PC-9 (cell line): ENCODE data around the gene NUP205. TPM values are rescaled to one million over a fixed set of nuclear protein-coding genes. Genes with fewer than 3 reads are reported as not detected.

ENCODE experiments used
- BruUV-seq: library from RNA; stranded (reverse); fragments of 400-500 nt; replicated peaks from 2 replicates; lab custom pipeline; 2021; lab: Mats Ljungman, UMichigan
- CTCF ChIA-PET: fragments of 300-600 bp; sonication (Branson Sonifier 250); formaldehyde crosslinking; loops from one replicate; lab custom pipeline; 2022; ENCODE audit warnings: antibody characterized with exemption; lab: Charles Lee
- POLR2A ChIA-PET: fragments of 300-600 bp; sonication (Branson Sonifier 250); formaldehyde crosslinking; loops from one replicate; lab custom pipeline; 2022; ENCODE audit warnings: antibody characterized with exemption; ENCODE audit not compliant: unreplicated experiment; lab: Charles Lee
- DNase-seq, 2 experiments: peaks; one replicate each; pipeline versions ENCODE4 v3.0.0 to v3.0.0-alpha.2; 2015 to 2022; ENCODE audit warnings: mixed read lengths in 1 of 2
- H2AFZ ChIP-seq: fragments of 200-600 bp; sonication (generic); 2 replicates; pipeline ENCODE4 v1.8.1; 2017; ENCODE audit warnings: antibody characterized with exemption
- H3F3A ChIP-seq: fragments of 200-600 bp; sonication (generic); 2 replicates; pipeline ENCODE4 v1.8.1; 2017; ENCODE audit warnings: antibody characterized with exemption, mild to moderate bottlenecking, low read depth; ENCODE audit not compliant: insufficient read depth
- H3K27ac ChIP-seq: fragments of 200-600 bp; sonication (generic); 2 replicates; pipeline ENCODE4 v1.6.1; 2016; ENCODE audit warnings: mixed run types
- H3K27me3 ChIP-seq: fragments of 200-600 bp; sonication (generic); 2 replicates; pipeline ENCODE4 v1.6.1; 2016; ENCODE audit warnings: low read depth, mixed run types; ENCODE audit not compliant: insufficient read depth
- H3K36me3 ChIP-seq: fragments of 200-600 bp; sonication (generic); 2 replicates; pipeline ENCODE4 v1.6.1; 2016; ENCODE audit warnings: low read depth, mixed run types
- H3K4me1 ChIP-seq: fragments of 200-600 bp; sonication (generic); replicated peaks from 2 replicates; pipeline ENCODE4 v1.6.1; 2016; ENCODE audit warnings: mixed run types; ENCODE audit not compliant: insufficient read depth
- H3K4me2 ChIP-seq: fragments of 200-600 bp; sonication (generic); 2 replicates; pipeline ENCODE4 v1.6.1; 2017; ENCODE audit warnings: mixed run types
- H3K4me3 ChIP-seq: fragments of 200-600 bp; sonication (generic); 2 replicates; pipeline ENCODE4 v1.6.1; 2016; ENCODE audit warnings: mixed run types
- H3K79me2 ChIP-seq: fragments of 200-600 bp; sonication (generic); 2 replicates; pipeline ENCODE4 v1.6.1; 2017; ENCODE audit warnings: low read depth, mixed run types
- H3K9me2 ChIP-seq: fragments of 200-600 bp; sonication (generic); 2 replicates; pipeline ENCODE4 v1.8.1; 2017; ENCODE audit warnings: mild to moderate bottlenecking; ENCODE audit not compliant: insufficient read depth
- H3K9me3 ChIP-seq: fragments of 200-600 bp; sonication (generic); 2 replicates; pipeline ENCODE4 v1.8.1; 2016; ENCODE audit warnings: low read depth; ENCODE audit not compliant: insufficient read depth
- H4K20me1 ChIP-seq: fragments of 200-600 bp; sonication (generic); 2 replicates; pipeline ENCODE4 v1.8.1; 2017; ENCODE audit not compliant: insufficient read depth
- EZH2 ChIP-seq: fragments of 200-600 bp; sonication (generic); IDR thresholded peaks from 2 replicates; pipeline ENCODE4 v1.8.0; 2017; ENCODE audit warnings: antibody characterized with exemption, low read depth
- intact Hi-C: fragments of 100-400 bp; cut with micrococcal nuclease; formaldehyde crosslinking; loops from one replicate; pipeline ENCODE4 v1.10.0; 2022; ENCODE audit not compliant: unreplicated experiment
- total RNA-seq: library from RNA; stranded (reverse); gene quantifications from 2 replicates; pipeline ENCODE4 v1.2.3, GENCODE V29; 2021
- TF ChIP-seq, protein P1 (sequence below): fragments of 200-600 bp; sonication (generic); conservative IDR thresholded peaks from 2 replicates; pipeline ENCODE4 v1.6.1; 2017; ENCODE audit warnings: mixed run types, antibody characterized with exemption, mild to moderate bottlenecking, moderate library complexity

The NUP205 gene
- total RNA-seq, 1 experiment from 2014 or later = 108 TPM

DNA sequence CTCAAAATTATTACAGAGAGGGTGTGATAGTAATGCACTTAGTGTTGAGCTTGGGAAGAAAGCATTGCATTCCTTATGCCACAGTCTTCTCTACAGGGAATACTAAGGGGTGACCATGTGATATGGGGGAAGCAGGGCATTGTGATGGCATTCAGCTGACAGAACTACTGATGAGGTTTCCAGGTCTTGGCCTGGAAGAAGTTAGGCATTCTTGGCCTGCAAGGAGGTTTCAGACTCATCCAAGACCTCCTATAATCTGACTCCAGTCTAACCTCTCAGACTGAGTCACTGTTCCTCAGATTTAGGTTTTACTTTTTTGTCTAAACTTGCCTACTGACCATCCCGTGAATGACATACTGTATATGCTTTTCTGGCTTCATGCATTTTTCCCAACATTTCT, 112.5 kb downstream of the NUP205 start:
- Histone ChIP-seq H3K4me1 (0 out of 2 replicates have a peak, but pooled peaks cover 6% of the 10 kb centered on the region), H3K9me3 (no peaks in the 10 kb centered on the region), H3K27ac (peak overlapping the region; percentile 10; the same call in 1 of the 2 replicates), H4K20me1 (peaks cover 10% of the 10 kb centered on the region; the same call in 1 of the 2 replicates), H3K79me2 (peaks cover 89% of the 10 kb centered on the region), H3K4me2 (no peak overlapping the region), H3K36me3 (peaks cover 13% of the 10 kb centered on the region), H2AFZ (no peak overlapping the region), H3K4me3 (no peak overlapping the region), H3K9me2 (no peaks in the 10 kb centered on the region), H3F3A (no peaks in the 10 kb centered on the region; the same call in 1 of the 2 replicates), H3K27me3 (no peaks in the 10 kb centered on the region)
- ChIA-PET CTCF (no interaction called here), POLR2A (no interaction called here)
- intact Hi-C loops = loop anchor here (5.0 to 10.0 kb wide), 2 partner anchors 207 to 725 kb away; no protein-coding TSS in a partner anchor
- TF ChIP-seq EZH2 = no peak
- TF ChIP-seq, protein P1, sequence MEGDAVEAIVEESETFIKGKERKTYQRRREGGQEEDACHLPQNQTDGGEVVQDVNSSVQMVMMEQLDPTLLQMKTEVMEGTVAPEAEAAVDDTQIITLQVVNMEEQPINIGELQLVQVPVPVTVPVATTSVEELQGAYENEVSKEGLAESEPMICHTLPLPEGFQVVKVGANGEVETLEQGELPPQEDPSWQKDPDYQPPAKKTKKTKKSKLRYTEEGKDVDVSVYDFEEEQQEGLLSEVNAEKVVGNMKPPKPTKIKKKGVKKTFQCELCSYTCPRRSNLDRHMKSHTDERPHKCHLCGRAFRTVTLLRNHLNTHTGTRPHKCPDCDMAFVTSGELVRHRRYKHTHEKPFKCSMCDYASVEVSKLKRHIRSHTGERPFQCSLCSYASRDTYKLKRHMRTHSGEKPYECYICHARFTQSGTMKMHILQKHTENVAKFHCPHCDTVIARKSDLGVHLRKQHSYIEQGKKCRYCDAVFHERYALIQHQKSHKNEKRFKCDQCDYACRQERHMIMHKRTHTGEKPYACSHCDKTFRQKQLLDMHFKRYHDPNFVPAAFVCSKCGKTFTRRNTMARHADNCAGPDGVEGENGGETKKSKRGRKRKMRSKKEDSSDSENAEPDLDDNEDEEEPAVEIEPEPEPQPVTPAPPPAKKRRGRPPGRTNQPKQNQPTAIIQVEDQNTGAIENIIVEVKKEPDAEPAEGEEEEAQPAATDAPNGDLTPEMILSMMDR = no peak
- BruUV-seq = no TSS peak
- no peak for DNase-seq

DNA sequence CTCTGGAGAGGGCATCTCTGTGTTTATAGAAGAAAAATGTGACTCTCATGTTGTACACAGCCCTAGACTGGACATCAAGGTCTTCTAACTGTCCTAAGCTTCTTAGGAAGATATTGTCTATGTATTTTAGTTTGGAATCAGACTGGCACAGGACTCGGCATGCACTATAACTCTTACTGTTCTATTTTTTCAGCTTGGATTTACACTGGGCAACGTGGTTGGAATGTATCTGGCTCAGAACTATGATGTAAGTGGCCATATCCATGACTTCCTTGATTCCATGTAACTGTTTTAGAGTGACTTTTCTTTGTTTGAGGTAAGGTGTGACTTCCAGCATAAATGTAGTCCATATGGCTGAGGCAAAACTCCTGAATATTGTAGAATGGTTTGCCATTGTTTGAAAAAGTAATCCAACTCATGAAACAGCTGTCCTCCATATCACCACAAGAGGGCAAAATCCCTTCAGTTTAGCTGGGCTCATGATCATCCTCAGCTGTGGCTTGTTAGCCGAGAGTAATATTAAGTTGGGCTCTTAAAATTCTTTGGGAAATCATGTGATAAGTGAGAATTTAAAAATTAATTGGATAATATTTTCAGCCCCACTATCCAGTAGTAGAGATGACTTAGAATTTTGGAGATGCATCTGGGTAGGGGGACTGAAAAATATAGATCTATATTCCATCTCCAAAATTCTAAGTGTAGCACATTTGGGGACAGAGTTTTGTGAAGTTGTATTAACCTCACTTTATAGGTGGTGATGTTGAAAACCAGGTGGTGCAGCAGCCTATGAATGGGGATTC, 115.0 kb downstream of the NUP205 start:
- Histone ChIP-seq H3K27ac (peak overlapping the region; percentile 2; the same call in 1 of the 2 replicates), H3K79me2 (peaks cover 63% of the 10 kb centered on the region), H2AFZ (no peak overlapping the region), H3K9me3 (no peaks in the 10 kb centered on the region), H3K9me2 (no peaks in the 10 kb centered on the region), H3K4me3 (no peak overlapping the region), H3F3A (peaks cover 2% of the 10 kb centered on the region; the same call in 1 of the 2 replicates), H4K20me1 (peaks cover 5% of the 10 kb centered on the region; the same call in 1 of the 2 replicates), H3K4me2 (no peak overlapping the region), H3K4me1 (peaks cover 8% of the 10 kb centered on the region), H3K27me3 (no peaks in the 10 kb centered on the region), H3K36me3 (peaks cover 21% of the 10 kb centered on the region)
- BruUV-seq = no TSS peak
- DNase-seq = peak in 1 of 2 experiments; percentile 38
- intact Hi-C loops = loop anchor here (1.0 to 10.0 kb wide), 4 partner anchors 128 to 722 kb away; no protein-coding TSS in a partner anchor
- TF ChIP-seq EZH2 = no peak
- TF ChIP-seq, protein P1 = peak; percentile 95
- ChIA-PET CTCF (interaction anchor here (0.7 to 2.0 kb wide), 5 partner anchors 10 to 206 kb away, joined by 3 to 12 read pairs (median 4); partner anchors contain the start of gene STMP1), POLR2A (interaction anchor here (0.6 to 0.7 kb wide), 3 partner anchors 143 to 907 kb away, joined by 3 to 4 read pairs (median 3); no protein-coding TSS in a partner anchor)

DNA sequence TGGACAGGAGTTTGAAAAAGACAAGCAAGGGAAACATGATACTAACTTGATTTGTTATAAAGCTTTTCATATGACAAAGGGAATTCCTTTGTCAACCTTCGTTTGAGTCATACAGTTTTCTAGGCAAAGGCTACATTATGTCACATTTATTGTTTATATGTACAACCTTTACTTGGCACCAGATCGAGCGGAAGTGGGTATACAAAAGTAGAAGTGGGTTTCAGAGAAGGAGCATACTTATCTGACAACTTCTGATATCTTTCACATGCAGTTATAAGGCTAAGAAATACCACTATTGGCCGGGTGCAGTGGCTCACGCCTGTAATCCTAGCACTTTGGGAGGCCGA, 115.6 kb downstream of the NUP205 start:
- intact Hi-C loops = loop anchor here (1.0 to 10.0 kb wide), 4 partner anchors 127 to 721 kb away; no protein-coding TSS in a partner anchor
- Histone ChIP-seq H3K27me3 (no peaks in the 10 kb centered on the region), H3K4me2 (no peak overlapping the region), H3F3A (peaks cover 8% of the 10 kb centered on the region), H3K9me3 (no peaks in the 10 kb centered on the region), H3K27ac (no peak overlapping the region), H3K9me2 (no peaks in the 10 kb centered on the region), H3K79me2 (peaks cover 61% of the 10 kb centered on the region), H2AFZ (no peak overlapping the region), H3K36me3 (peaks cover 21% of the 10 kb centered on the region), H3K4me1 (peaks cover 14% of the 10 kb centered on the region), H4K20me1 (peaks cover 5% of the 10 kb centered on the region; the same call in 1 of the 2 replicates), H3K4me3 (no peak overlapping the region)
- ChIA-PET CTCF (interaction anchor here (0.7 to 2.0 kb wide), 5 partner anchors 11 to 206 kb away, joined by 3 to 12 read pairs (median 4); partner anchors contain the start of gene STMP1), POLR2A (interaction anchor here (0.6 to 0.7 kb wide), 3 partner anchors 41 to 907 kb away, joined by 3 to 12 read pairs (median 4); no protein-coding TSS in a partner anchor)
- no peak for DNase-seq
- no TSS peak for BruUV-seq
- TF ChIP-seq, protein P1 = no peak
- TF ChIP-seq EZH2 = no peak
